Measurements from ENCODE around the gene INPP5F. TPM values are rescaled to one million over a fixed set of nuclear protein-coding genes. Genes with fewer than 3 reads are reported as not detected.

INPP5F gene
- total and polyA plus RNA-seq, 10 of the 15 experiments (the other 5 are each of a cell fraction or from before 2014, with no cell fraction given) = 6.0 to 49.3 (median 34.3) TPM

- 0 out of 2 replicates have a peak, but pooled peaks have one; percentile 15 for TF ChIP-seq CREB1 (IDR thresholded peaks at IDR 0.05; ENCODE audit: low read depth)
- TF ChIP-seq ASH2L (IDR thresholded peaks at IDR 0.05; ENCODE audit: borderline replicate concordance, low read depth) = no peak
- no peak for TF ChIP-seq ZZZ3 (IDR thresholded peaks at IDR 0.05; ENCODE audit: control insufficient read depth, insufficient read length, low read depth)
- no peak for TF ChIP-seq ZNF622 (IDR thresholded peaks at IDR 0.05)
- TF ChIP-seq, protein P1, sequence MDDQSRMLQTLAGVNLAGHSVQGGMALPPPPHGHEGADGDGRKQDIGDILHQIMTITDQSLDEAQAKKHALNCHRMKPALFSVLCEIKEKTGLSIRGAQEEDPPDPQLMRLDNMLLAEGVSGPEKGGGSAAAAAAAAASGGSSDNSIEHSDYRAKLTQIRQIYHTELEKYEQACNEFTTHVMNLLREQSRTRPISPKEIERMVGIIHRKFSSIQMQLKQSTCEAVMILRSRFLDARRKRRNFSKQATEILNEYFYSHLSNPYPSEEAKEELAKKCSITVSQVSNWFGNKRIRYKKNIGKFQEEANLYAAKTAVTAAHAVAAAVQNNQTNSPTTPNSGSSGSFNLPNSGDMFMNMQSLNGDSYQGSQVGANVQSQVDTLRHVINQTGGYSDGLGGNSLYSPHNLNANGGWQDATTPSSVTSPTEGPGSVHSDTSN (IDR thresholded peaks at IDR 0.05; ENCODE audit: insufficient replicate concordance, low read depth, low read length) = no peak
- no peak for TF ChIP-seq RELA (IDR thresholded peaks at IDR 0.05; ENCODE audit: borderline replicate concordance, partially characterized antibody)
- TF ChIP-seq, protein P2, sequence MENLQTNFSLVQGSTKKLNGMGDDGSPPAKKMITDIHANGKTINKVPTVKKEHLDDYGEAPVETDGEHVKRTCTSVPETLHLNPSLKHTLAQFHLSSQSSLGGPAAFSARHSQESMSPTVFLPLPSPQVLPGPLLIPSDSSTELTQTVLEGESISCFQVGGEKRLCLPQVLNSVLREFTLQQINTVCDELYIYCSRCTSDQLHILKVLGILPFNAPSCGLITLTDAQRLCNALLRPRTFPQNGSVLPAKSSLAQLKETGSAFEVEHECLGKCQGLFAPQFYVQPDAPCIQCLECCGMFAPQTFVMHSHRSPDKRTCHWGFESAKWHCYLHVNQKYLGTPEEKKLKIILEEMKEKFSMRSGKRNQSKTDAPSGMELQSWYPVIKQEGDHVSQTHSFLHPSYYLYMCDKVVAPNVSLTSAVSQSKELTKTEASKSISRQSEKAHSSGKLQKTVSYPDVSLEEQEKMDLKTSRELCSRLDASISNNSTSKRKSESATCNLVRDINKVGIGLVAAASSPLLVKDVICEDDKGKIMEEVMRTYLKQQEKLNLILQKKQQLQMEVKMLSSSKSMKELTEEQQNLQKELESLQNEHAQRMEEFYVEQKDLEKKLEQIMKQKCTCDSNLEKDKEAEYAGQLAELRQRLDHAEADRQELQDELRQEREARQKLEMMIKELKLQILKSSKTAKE (IDR thresholded peaks at IDR 0.05; ENCODE audit: low read depth, poor library complexity, severe bottlenecking) = no peak
- TF ChIP-seq USF2 (IDR thresholded peaks at IDR 0.05; ENCODE audit: borderline replicate concordance, low read depth, low read length) = no peak
- TF ChIP-seq MEF2B (IDR thresholded peaks at IDR 0.05; ENCODE audit: partially characterized antibody, poor library complexity, severe bottlenecking) = peak; percentile 89
- TF ChIP-seq SMAD5 (IDR thresholded peaks at IDR 0.05; ENCODE audit: low read depth) = no peak
- no peak for TF ChIP-seq RCOR1 (conservative IDR thresholded peaks at IDR 0.05; ENCODE audit: low read depth, low read length)
- no peak for TF ChIP-seq ZBTB11 (CRISPR knock-in tag; IDR thresholded peaks at IDR 0.05)
- TF ChIP-seq POLR2AphosphoS2 (IDR thresholded peaks at IDR 0.05; ENCODE audit: low read depth, low read length) = no peak
- peak; percentile 73 for TF ChIP-seq EED (IDR thresholded peaks at IDR 0.05; ENCODE audit: low read depth)
- TF ChIP-seq YBX1 (IDR thresholded peaks at IDR 0.05) = no peak
Observed at GRCh38 chr10:119801998-119802538, 76.2 kb downstream of the INPP5F start (continued).
